K562 (cell line): Measurements from ENCODE around the gene MAP3K14. TPM values are rescaled to one million over a fixed set of nuclear protein-coding genes. Genes with fewer than 3 reads are reported as not detected.

Source experiments
- ATAC-seq: fragments of 200-7000 bp; cut with Tn5 transposase; 3 replicates; pipeline ENCODE4 v1.9.1; 2020; ENCODE audit warnings: moderate library complexity
- BruUV-seq: library from RNA; stranded (reverse); fragments of 400-500 nt; replicated peaks from 2 replicates; lab custom pipeline; 2021; lab: Mats Ljungman, UMichigan
- CTCF ChIA-PET: fragments of 300-600 bp; formaldehyde crosslinking; extraction: SDS; loops from one replicate; lab custom pipeline; 2021; ENCODE audit warnings: low intra/inter-chr PET ratio; lab: Yijun Ruan, JAX
- POLR2A ChIA-PET: fragments of 300-600, 350-650 bp; sonication (Branson Sonifier 250); formaldehyde crosslinking; extraction: SDS; loops from one replicate; lab custom pipeline; 2021; ENCODE audit warnings: antibody characterized with exemption, inconsistent platforms; lab: Yijun Ruan, JAX
- DNase-seq, 4 experiments: peaks; one replicate each; pipeline versions ENCODE4 v3.0.0 to v3.0.0-alpha.2; 2011 to 2018; ENCODE audit warnings: low spot score in 3 of 4, mixed read lengths in 3 of 4; ENCODE audit errors: extremely low read depth in 1 of 4
- FAIRE-seq: peaks from 2 replicates; lab custom pipeline; 2011; peaks lifted over from hg19 to GRCh38; lab: Jason Lieb, UNC
- H2AFZ ChIP-seq: 2 replicates; pipeline ENCODE4 v1.6.0; 2011; ENCODE audit warnings: low read depth, low read length, control low read depth, inconsistent platforms
- H3K27ac ChIP-seq: fragments of 200-600 bp; 3 replicates; pipeline ENCODE4 v1.8.0; 2011; ENCODE audit warnings: low read depth, mild to moderate bottlenecking, control low read depth, inconsistent platforms, low read length, moderate library complexity, mixed read lengths; ENCODE audit errors: extremely low read depth
- H3K27me3 ChIP-seq, 2 experiments: fragments of 300-600 bp in 1 of 2; 2 replicates in 1 of 2; 3 replicates in 1 of 2; pipeline versions ENCODE4 v1.6.0 to v1.8.0; 2011; ENCODE audit warnings: inconsistent platforms in 2 of 2, low read length in 2 of 2, mild to moderate bottlenecking in 1 of 2, mixed read lengths in 1 of 2, moderate library complexity in 1 of 2; ENCODE audit not compliant: control insufficient read depth in 2 of 2, insufficient read depth in 2 of 2
- H3K36me3 ChIP-seq: fragments of 300-600 bp; 3 replicates; pipeline ENCODE4 v1.8.0; 2011; ENCODE audit warnings: mild to moderate bottlenecking, low read length, inconsistent platforms; ENCODE audit not compliant: control insufficient read depth, insufficient read depth
- H3K4me1 ChIP-seq, 2 experiments: fragments of 200-600 bp in 1 of 2; replicated peaks in 1 of 2; 2 replicates in 1 of 2; 3 replicates in 1 of 2; pipeline versions ENCODE4 v1.5.1 to v1.8.0; 2011; ENCODE audit warnings: inconsistent platforms in 2 of 2, low read length in 2 of 2, mild to moderate bottlenecking in 1 of 2, mixed read lengths in 1 of 2, moderate library complexity in 1 of 2; ENCODE audit not compliant: control insufficient read depth in 2 of 2, insufficient read depth in 2 of 2
- H3K4me2 ChIP-seq: 2 replicates; pipeline ENCODE4 v1.6.1; 2011; ENCODE audit warnings: low read length, control low read depth, inconsistent platforms, mixed read lengths; ENCODE audit not compliant: insufficient read depth
- H3K4me3 ChIP-seq: fragments of 200-600 bp; sonication (generic), shearing (Covaris generic); 2 replicates; pipeline ENCODE4 v1.5.1; 2016; ENCODE audit warnings: control low read depth, inconsistent platforms
- H3K79me2 ChIP-seq: fragments of 200-600 bp; 3 replicates; pipeline ENCODE4 v1.8.0; 2011; ENCODE audit warnings: low read length, inconsistent platforms; ENCODE audit not compliant: control insufficient read depth, insufficient read depth
- H3K9ac ChIP-seq, 2 experiments: 2 replicates each; pipeline versions ENCODE4 v1.6.0 to v1.6.1; 2011; ENCODE audit warnings: low read depth in 2 of 2, low read length in 2 of 2, control low read depth in 1 of 2, inconsistent platforms in 1 of 2, mild to moderate bottlenecking in 1 of 2, mixed read lengths in 1 of 2; ENCODE audit not compliant: insufficient read depth in 1 of 2
- H3K9me1 ChIP-seq: one replicate; pipeline ENCODE4 v1.6.0; 2011; ENCODE audit warnings: inconsistent platforms, mild to moderate bottlenecking, low read length, moderate library complexity; ENCODE audit not compliant: control insufficient read depth, insufficient read depth
- H3K9me3 ChIP-seq: replicated peaks from 2 replicates; pipeline ENCODE4 v1.5.1; 2011; ENCODE audit warnings: low read depth, low read length, inconsistent platforms; ENCODE audit not compliant: control insufficient read depth, insufficient read depth
- H4K20me1 ChIP-seq: replicated peaks from 2 replicates; pipeline ENCODE4 v1.6.1; 2011; ENCODE audit warnings: low read length, inconsistent platforms, mixed read lengths; ENCODE audit not compliant: control insufficient read depth, insufficient read depth
- ARHGAP35 ChIP-seq: fragments of 450-650 bp; IDR thresholded peaks from 2 replicates; pipeline ENCODE4 v1.6.1; 2018; ENCODE audit not compliant: partially characterized antibody
- FIP1L1 ChIP-seq: fragments of 200-400 bp; formaldehyde crosslinking; IDR thresholded peaks from 2 replicates; pipeline ENCODE4 v1.6.1; 2018; ENCODE audit warnings: mild to moderate bottlenecking, low read depth, low read length; ENCODE audit not compliant: poor library complexity, severe bottlenecking
- ZNF121 ChIP-seq: sonication (generic); formaldehyde crosslinking; conservative IDR thresholded peaks from 2 replicates; pipeline ENCODE4 v1.8.0; 2022; ENCODE audit warnings: missing genetic modification reagents
- ZNF3 ChIP-seq: fragments of 250-450 bp; sonication (Bioruptor Pico); IDR thresholded peaks from 2 replicates; pipeline ENCODE4 v1.5.0; 2021; ENCODE audit warnings: mild to moderate bottlenecking, moderate library complexity
- WGBS: fragments of 100-300 bp; shearing (Covaris generic); methylation state at CpG from one replicate; pipeline ENCODE4 v1.1.6; 2016; ENCODE audit warnings: low coverage, mixed read lengths; ENCODE audit not compliant: insufficient coverage; ENCODE audit errors: missing lambda C conversion rate; 5-methylcytosine and 5-hydroxymethylcytosine counted together
- in situ Hi-C: fragments of 300-500 bp; cut with MboI; formaldehyde crosslinking; loops from 4 replicates; pipeline ENCODE4 v1.15.0; 2018; ENCODE audit warnings: inconsistent platforms, mixed read lengths
- intact Hi-C: fragments of 100-400 bp; cut with micrococcal nuclease; formaldehyde crosslinking; loops from 2 replicates; pipeline ENCODE4 v1.14.2; 2022
- polyA plus RNA-seq, 8 experiments: library from polyadenylated mRNA; depleted of rRNA in 4 of 8; stranded (reverse) in 5 of 8; unstranded in 3 of 8; fragments of >200 nt; fragmentation: Nextera tagmentation in 2 of 8; fragmentation: Illumina TruSeq in 1 of 8; extraction: Ambion mirVana in 2 of 8; extraction: Trizol in 1 of 8; gene quantifications; 2 replicates each; pipeline versions ENCODE4 v1.2.1 to v1.2.3, GENCODE V29; 2011 to 2014; ENCODE audit warnings: inconsistent platforms in 1 of 8, missing spikeins in 1 of 8
- total RNA-seq, 7 experiments: library from RNA; depleted of rRNA in 6 of 7; stranded (reverse); fragments of >200 nt in 6 of 7; fragmentation: Illumina TruSeq in 2 of 7; extraction: Trizol in 2 of 7; gene quantifications; 2 replicates each; pipeline versions ENCODE4 v1.2.1 to v1.2.3, GENCODE V29; 2011 to 2021; ENCODE audit warnings: low replicate concordance in 1 of 7

The MAP3K14 gene
- total and polyA plus RNA-seq, 9 of the 15 experiments (the other 6 are each of a cell fraction or from before 2014, with no cell fraction given), result 0.45 to 8.7 (median 3.2) TPM

- intact Hi-C loops (no loop called here), in situ Hi-C loops (no loop called here)
- ATAC-seq, result no peak
- no peaks in the 10 kb centered on the region for H3K9me3 ChIP-seq
- CTCF ChIA-PET, result no interaction called here
- no TSS peak for BruUV-seq
- FAIRE-seq, result no peak
- H3K36me3 ChIP-seq, result no peaks in the 10 kb centered on the region
- WGBS, result 68% methylated on average over 11 of the region's 11 CpGs
- H3K4me1 ChIP-seq, result peaks cover 63 to 69% of the 10 kb centered on the region in 2 experiments
- H2AFZ ChIP-seq, result peak overlapping the region; percentile 56; the same call in 1 of the 2 replicates
- no peak for DNase-seq
- H3K9me1 ChIP-seq, result no peaks in the 10 kb centered on the region
- no peak for TF ChIP-seq FIP1L1
- TF ChIP-seq ZNF3 (CRISPR knock-in tag), result no peak
- peak; percentile 32; the same call in 1 of the 2 replicates for TF ChIP-seq ZNF121 (CRISPR knock-in tag)
- TF ChIP-seq ARHGAP35, result no peak
- TF ChIP-seq, all 486 proteins: peak for 1
- POLR2A ChIA-PET, result interaction anchor here (0.6 to 2.4 kb wide), 10 partner anchors 8 to 1967 kb away, joined by 3 to 15 read pairs (median 5); partner anchors contain the start of genes HEXIM1 and MAP3K14
- Histone ChIP-seq H3K4me2 (peak overlapping the region; percentile 70; the same call in 1 of the 2 replicates), H3K27me3 (no peaks in the 10 kb centered on the region), H3K9ac (peak overlapping the region in 1 of 2 experiments; percentile 21; a peak in 1 of 4 replicates), H3K79me2 (peaks cover 4% of the 10 kb centered on the region; the same call in 2 of the 3 replicates), H3K4me3 (no peak overlapping the region), H3K27ac (no peak overlapping the region), H4K20me1 (no peaks in the 10 kb centered on the region)
These were observed 18.2 kb upstream of the MAP3K14 start for GRCh38 chr17:45334701-45335677.
